Suprapubic skin (tissue), 4 donors: ENCODE measurements around the gene MPPE1. TPM values are rescaled to one million over a fixed set of nuclear protein-coding genes. Genes with fewer than 3 reads are reported as not detected.

Experiments
- DNase-seq, 2 donors: peaks; one replicate each; pipeline ENCODE4 v3.0.0-alpha.2; 2019; ENCODE audit warnings: low spot score in 2 of 2
- H3K27ac ChIP-seq: fragments of 200-600 bp; sonication (generic); one replicate; pipeline ENCODE4 v1.5.1; 2019
- H3K27me3 ChIP-seq: fragments of 200-600 bp; sonication (generic); one replicate; pipeline ENCODE4 v1.5.1; 2019
- H3K36me3 ChIP-seq: fragments of 200-600 bp; sonication (generic); one replicate; pipeline ENCODE4 v1.5.1; 2019
- H3K4me1 ChIP-seq: fragments of 200-600 bp; sonication (generic); one replicate; pipeline ENCODE4 v1.5.1; 2019
- H3K4me3 ChIP-seq: fragments of 200-600 bp; sonication (generic); one replicate; pipeline ENCODE4 v1.5.1; 2019; ENCODE audit warnings: mild to moderate bottlenecking
- H3K9me3 ChIP-seq: fragments of 200-600 bp; sonication (generic); one replicate; pipeline ENCODE4 v1.5.1; 2019
- EP300 ChIP-seq: sonication (generic); formaldehyde crosslinking; IDR thresholded peaks from one replicate; pipeline ENCODE4 v1.6.1; 2017; ENCODE audit warnings: antibody characterized with exemption
- POLR2A ChIP-seq, 2 donors: fragments of 450-650 bp; IDR thresholded peaks; one replicate each; pipeline ENCODE4 v1.6.1; 2017; ENCODE audit warnings: antibody characterized with exemption in 2 of 2, mild to moderate bottlenecking in 2 of 2, moderate library complexity in 2 of 2
- POLR2AphosphoS5 ChIP-seq, 3 donors: sonication (generic); formaldehyde crosslinking; IDR thresholded peaks; one replicate each; pipeline ENCODE4 v1.6.1; 2017; ENCODE audit warnings: antibody characterized with exemption in 3 of 3
- WGBS: methylation state at CpG from one replicate; pipeline ENCODE4 v1.1.5; 2018; 5-methylcytosine and 5-hydroxymethylcytosine counted together
- total RNA-seq, 4 donors: library from RNA; depleted of rRNA; stranded (reverse); fragments of >200 nt; gene quantifications; one replicate each; pipeline ENCODE4 v1.1.0, GENCODE V29; 2016
- TF ChIP-seq, protein P1 (sequence below), 2 donors: fragments of 200-600 bp in 1 of 2; fragments of 450-650 bp in 1 of 2; sonication (generic) in 1 of 2; IDR thresholded peaks; one replicate each; pipeline ENCODE4 v1.5.1; 2016 to 2019; ENCODE audit warnings: antibody characterized with exemption in 2 of 2, mild to moderate bottlenecking in 1 of 2, moderate library complexity in 1 of 2

The MPPE1 gene
- total RNA-seq, 4 donors from 2014 or later, result 28.2 to 84.2 (median 40.3) TPM

DNA sequence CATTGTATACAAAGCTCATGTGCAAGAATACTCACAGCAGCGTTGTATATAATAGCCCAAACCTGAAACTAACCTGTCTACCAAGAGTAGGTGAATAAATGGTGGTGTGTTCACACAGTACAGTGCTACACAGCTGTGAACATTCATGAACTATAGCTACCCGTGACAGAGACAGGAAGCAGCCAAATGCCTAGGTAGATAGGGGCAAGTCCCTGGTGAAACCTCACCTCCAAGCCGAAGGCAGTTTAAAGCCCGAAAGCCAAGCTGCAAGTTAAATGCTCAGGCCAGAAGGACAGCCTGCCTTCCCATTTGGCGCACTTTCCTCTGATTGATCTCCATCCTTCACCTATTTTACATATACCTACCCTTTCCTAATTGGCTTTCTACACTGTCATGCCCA lies 36.7 kb upstream of the MPPE1 start:
- peaks cover 31% of the 10 kb centered on the region for H3K4me1 ChIP-seq
- H3K27me3 ChIP-seq, result no peaks in the 10 kb centered on the region
- TF ChIP-seq POLR2A (IDR thresholded peaks at IDR 0.05) (no peak), POLR2AphosphoS5 (IDR thresholded peaks at IDR 0.05) (no peak), EP300 (no peak)
- TF ChIP-seq, protein P1, sequence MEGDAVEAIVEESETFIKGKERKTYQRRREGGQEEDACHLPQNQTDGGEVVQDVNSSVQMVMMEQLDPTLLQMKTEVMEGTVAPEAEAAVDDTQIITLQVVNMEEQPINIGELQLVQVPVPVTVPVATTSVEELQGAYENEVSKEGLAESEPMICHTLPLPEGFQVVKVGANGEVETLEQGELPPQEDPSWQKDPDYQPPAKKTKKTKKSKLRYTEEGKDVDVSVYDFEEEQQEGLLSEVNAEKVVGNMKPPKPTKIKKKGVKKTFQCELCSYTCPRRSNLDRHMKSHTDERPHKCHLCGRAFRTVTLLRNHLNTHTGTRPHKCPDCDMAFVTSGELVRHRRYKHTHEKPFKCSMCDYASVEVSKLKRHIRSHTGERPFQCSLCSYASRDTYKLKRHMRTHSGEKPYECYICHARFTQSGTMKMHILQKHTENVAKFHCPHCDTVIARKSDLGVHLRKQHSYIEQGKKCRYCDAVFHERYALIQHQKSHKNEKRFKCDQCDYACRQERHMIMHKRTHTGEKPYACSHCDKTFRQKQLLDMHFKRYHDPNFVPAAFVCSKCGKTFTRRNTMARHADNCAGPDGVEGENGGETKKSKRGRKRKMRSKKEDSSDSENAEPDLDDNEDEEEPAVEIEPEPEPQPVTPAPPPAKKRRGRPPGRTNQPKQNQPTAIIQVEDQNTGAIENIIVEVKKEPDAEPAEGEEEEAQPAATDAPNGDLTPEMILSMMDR (IDR thresholded peaks at IDR 0.05), result no peak
- no peak for DNase-seq
- 63% methylated on average over 5 of the region's 5 CpGs for WGBS
- no peaks in the 10 kb centered on the region for H3K9me3 ChIP-seq
- no peaks in the 10 kb centered on the region for H3K36me3 ChIP-seq
- H3K4me3 ChIP-seq, result no peak overlapping the region
- no peak overlapping the region for H3K27ac ChIP-seq

DNA sequence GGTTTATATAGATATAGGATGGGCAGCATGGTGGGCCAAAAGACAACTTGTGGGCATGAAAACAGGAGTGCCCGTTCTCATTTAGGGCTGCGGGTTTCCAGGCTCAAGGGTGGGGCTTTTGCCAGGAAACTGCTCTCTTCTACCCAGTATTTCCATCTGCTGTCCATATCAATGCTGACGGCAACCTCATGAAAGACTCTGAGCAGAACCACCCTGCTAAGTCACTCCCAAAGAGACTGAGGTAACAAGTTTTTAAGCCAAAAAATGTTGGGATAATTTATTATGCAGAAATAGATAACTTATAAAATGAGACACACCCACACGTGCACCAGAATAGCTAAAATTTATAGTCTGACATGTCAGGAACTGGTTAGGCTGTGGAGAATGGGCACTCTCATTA lies 36.1 kb upstream of the MPPE1 start:
- Histone ChIP-seq H3K36me3 (no peaks in the 10 kb centered on the region), H3K9me3 (no peaks in the 10 kb centered on the region), H3K4me3 (no peak overlapping the region), H3K27ac (no peak overlapping the region), H3K27me3 (no peaks in the 10 kb centered on the region), H3K4me1 (peaks cover 31% of the 10 kb centered on the region)
- DNase-seq, result no peak
- WGBS, result 51% methylated on average over 4 of the region's 4 CpGs
- TF ChIP-seq POLR2A (IDR thresholded peaks at IDR 0.05) (no peak), EP300 (no peak), POLR2AphosphoS5 (IDR thresholded peaks at IDR 0.05) (no peak)
- TF ChIP-seq, protein P1 (IDR thresholded peaks at IDR 0.05), result no peak

DNA sequence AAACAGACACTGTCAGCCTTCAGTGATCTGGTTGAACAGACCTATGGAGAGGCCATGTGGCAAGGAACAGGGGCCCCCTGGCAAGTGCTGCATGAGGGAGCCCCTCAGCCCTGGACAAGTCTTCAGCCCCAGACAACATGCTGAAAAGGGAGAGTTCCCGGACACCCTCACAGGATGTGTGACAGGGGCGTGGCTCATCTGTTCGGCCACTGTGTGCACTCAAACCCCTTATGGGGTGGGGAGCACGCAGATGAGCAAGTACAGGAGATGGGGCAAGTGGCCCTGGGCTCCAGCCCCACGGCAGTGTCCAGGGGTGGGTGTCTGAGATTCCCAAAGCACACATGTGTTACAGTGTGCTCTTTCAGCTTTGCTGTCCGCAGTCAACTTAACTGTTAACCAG lies 35.4 kb upstream of the MPPE1 start:
- Histone ChIP-seq H3K4me1 (peaks cover 31% of the 10 kb centered on the region), H3K4me3 (no peak overlapping the region), H3K36me3 (no peaks in the 10 kb centered on the region), H3K27me3 (no peaks in the 10 kb centered on the region), H3K9me3 (no peaks in the 10 kb centered on the region), H3K27ac (no peak overlapping the region)
- TF ChIP-seq EP300, result no peak
- no peak for TF ChIP-seq POLR2AphosphoS5 (IDR thresholded peaks at IDR 0.05)
- no peak for TF ChIP-seq POLR2A (IDR thresholded peaks at IDR 0.05)
- TF ChIP-seq, protein P1 (IDR thresholded peaks at IDR 0.05), result no peak
- no peak for DNase-seq
- WGBS, result 75% methylated on average over 2 of the region's 6 CpGs

DNA sequence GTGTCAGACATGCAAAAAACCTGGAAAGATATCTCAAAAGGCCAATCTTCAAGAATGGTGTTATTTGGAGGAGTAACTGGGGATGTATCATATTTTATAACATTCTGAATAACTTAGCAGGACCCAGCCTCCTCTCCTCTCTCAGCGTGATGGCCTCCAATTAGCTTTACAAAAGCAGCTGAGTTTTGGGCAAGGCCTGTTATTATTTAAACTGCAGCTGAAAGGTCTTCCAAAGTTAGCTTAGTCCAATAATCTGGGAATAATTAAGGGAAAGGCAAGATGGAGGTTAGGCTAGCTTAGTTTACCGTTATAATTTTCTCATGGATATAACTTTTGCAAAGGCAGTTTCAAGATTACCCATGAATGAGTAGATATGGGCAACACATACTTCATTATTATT lies 32.8 kb upstream of the MPPE1 start:
- H3K36me3 ChIP-seq, result no peaks in the 10 kb centered on the region
- no peaks in the 10 kb centered on the region for H3K9me3 ChIP-seq
- H3K27me3 ChIP-seq, result no peaks in the 10 kb centered on the region
- no peak overlapping the region for H3K4me3 ChIP-seq
- H3K4me1 ChIP-seq, result peaks cover 12% of the 10 kb centered on the region
- TF ChIP-seq, protein P1 (IDR thresholded peaks at IDR 0.05), result no peak
- TF ChIP-seq EP300 (no peak), POLR2A (IDR thresholded peaks at IDR 0.05) (no peak), POLR2AphosphoS5 (IDR thresholded peaks at IDR 0.05) (no peak)
- WGBS, result 69% methylated on average over 2 of the region's 2 CpGs
- no peak for DNase-seq
- no peak overlapping the region for H3K27ac ChIP-seq

DNA sequence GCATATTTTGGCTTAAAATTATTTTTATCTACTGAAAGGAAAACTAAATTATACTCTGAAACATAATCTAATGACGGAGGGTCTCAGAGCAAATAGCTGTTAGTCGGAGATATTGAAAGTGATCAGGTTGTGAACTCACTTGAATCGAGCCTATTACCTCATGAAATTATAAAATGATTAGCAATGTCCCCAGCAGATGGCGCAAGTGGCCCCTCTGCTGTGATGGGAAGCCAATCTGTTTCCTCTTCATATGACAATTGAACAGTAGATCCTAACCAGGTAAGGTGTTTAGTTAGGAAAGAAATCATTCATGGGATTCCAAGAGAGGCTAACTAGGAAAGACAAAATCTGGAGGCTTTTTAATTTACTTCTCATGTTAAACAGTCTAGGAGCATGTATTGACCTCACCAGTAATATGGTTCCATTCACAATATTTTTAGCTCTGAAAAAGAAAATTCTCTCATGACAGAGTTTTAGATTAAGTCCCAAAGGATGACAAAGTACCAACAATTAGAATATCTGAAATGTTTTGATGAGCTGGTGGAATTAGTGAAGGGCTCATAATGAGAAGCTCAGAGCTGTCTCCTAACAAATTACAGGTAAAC lies 29.9 kb upstream of the MPPE1 start:
- Histone ChIP-seq H3K36me3 (no peaks in the 10 kb centered on the region), H3K27me3 (no peaks in the 10 kb centered on the region), H3K27ac (no peak overlapping the region), H3K9me3 (no peaks in the 10 kb centered on the region), H3K4me3 (no peak overlapping the region), H3K4me1 (peaks cover 2% of the 10 kb centered on the region)
- 5% methylated on average over 4 of the region's 4 CpGs for WGBS
- no peak for TF ChIP-seq POLR2A (IDR thresholded peaks at IDR 0.05)
- no peak for TF ChIP-seq POLR2AphosphoS5 (IDR thresholded peaks at IDR 0.05)
- TF ChIP-seq, protein P1 (IDR thresholded peaks at IDR 0.05), result peak; percentile 73 to 79
- TF ChIP-seq EP300, result no peak
- DNase-seq, result peak in 1 of 2 donors; percentile 87
